GM12878 (cell line): ENCODE data around the gene SLC17A8. TPM values are rescaled to one million over a fixed set of nuclear protein-coding genes. Genes with fewer than 3 reads are reported as not detected.

Experiments
- ATAC-seq: fragments of 200-7000 bp; cut with Tn5 transposase; 3 replicates; pipeline ENCODE4 v1.9.1; 2020; ENCODE audit warnings: mild to moderate bottlenecking, moderate library complexity
- BruUV-seq: library from RNA; stranded (reverse); fragments of 400-500 nt; replicated peaks from 2 replicates; lab custom pipeline; 2021; lab: Mats Ljungman, UMichigan
- CTCF ChIA-PET: fragments of 300-600 bp; sonication (Branson Sonifier 250); formaldehyde crosslinking; extraction: SDS; loops from one replicate; lab custom pipeline; 2021; ENCODE audit warnings: inconsistent platforms; lab: Yijun Ruan, JAX
- POLR2A ChIA-PET: fragments of 350-600 bp; formaldehyde crosslinking; extraction: SDS; loops from one replicate; lab custom pipeline; 2021; ENCODE audit warnings: inconsistent platforms; lab: Charles Lee
- RAD21 ChIA-PET: fragments of 300-600 bp; sonication (Branson Sonifier 250); formaldehyde crosslinking; loops from one replicate; lab custom pipeline; 2023; ENCODE audit warnings: antibody characterized with exemption; ENCODE audit not compliant: unreplicated experiment; lab: Charles Lee
- SMC1A ChIA-PET: fragments of 300-600 bp; sonication (Branson Sonifier 250); formaldehyde crosslinking; loops from one replicate; lab custom pipeline; 2023; ENCODE audit not compliant: unreplicated experiment, uncharacterized antibody; lab: Charles Lee
- DNase-seq: peaks from one replicate; pipeline ENCODE4 v3.0.0-alpha.2; 2011; ENCODE audit warnings: low read depth, low spot score
- FAIRE-seq: peaks from 3 replicates; lab custom pipeline; 2011; peaks lifted over from hg19 to GRCh38; lab: Jason Lieb, UNC
- H2AFZ ChIP-seq: 2 replicates; pipeline ENCODE4 v1.6.0; 2011; ENCODE audit warnings: low read depth, low read length, control low read depth; ENCODE audit not compliant: control insufficient read depth
- H3K27ac ChIP-seq: 2 replicates; pipeline ENCODE4 v1.5.1; 2011; ENCODE audit warnings: control low read depth; ENCODE audit not compliant: control insufficient read depth, insufficient read depth
- H3K27me3 ChIP-seq, 2 experiments: replicated peaks in 1 of 2; 2 replicates each; pipeline versions ENCODE4 v1.6.0 to v1.6.1; 2011; ENCODE audit warnings: low read length in 1 of 2; ENCODE audit not compliant: control insufficient read depth in 2 of 2, insufficient read depth in 2 of 2
- H3K36me3 ChIP-seq, 2 experiments: 2 replicates each; pipeline ENCODE4 v1.5.1; 2011; ENCODE audit warnings: low read length in 1 of 2; ENCODE audit not compliant: control insufficient read depth in 2 of 2, insufficient read depth in 2 of 2
- H3K4me1 ChIP-seq: 2 replicates; pipeline ENCODE4 v1.6.1; 2011; ENCODE audit warnings: mild to moderate bottlenecking, low read length, moderate library complexity, mixed read lengths; ENCODE audit not compliant: control insufficient read depth, insufficient read depth
- H3K4me2 ChIP-seq: 2 replicates; pipeline ENCODE4 v1.6.0; 2011; ENCODE audit warnings: control low read depth; ENCODE audit not compliant: control insufficient read depth, insufficient read depth
- H3K4me3 ChIP-seq: fragments of 200-600 bp; sonication (generic); 2 replicates; pipeline ENCODE4 v1.5.1; 2016
- H3K79me2 ChIP-seq: 2 replicates; pipeline ENCODE4 v1.6.0; 2011; ENCODE audit warnings: low read length; ENCODE audit not compliant: control insufficient read depth, insufficient read depth
- H3K9ac ChIP-seq: 2 replicates; pipeline ENCODE4 v1.8.0; 2011; ENCODE audit warnings: low read length, control low read depth, mixed read lengths; ENCODE audit not compliant: control insufficient read depth, insufficient read depth
- H3K9me3 ChIP-seq: replicated peaks from 3 replicates; pipeline ENCODE4 v1.5.1; 2011; ENCODE audit warnings: mild to moderate bottlenecking, low read length; ENCODE audit not compliant: control insufficient read depth, insufficient read depth
- H4K20me1 ChIP-seq: 2 replicates; pipeline ENCODE4 v1.6.0; 2011; ENCODE audit not compliant: control insufficient read depth, insufficient read depth
- BMI1 ChIP-seq: fragments of 450-650 bp; IDR thresholded peaks from 2 replicates; pipeline ENCODE4 v1.6.1; 2016; ENCODE audit warnings: mild to moderate bottlenecking, moderate library complexity, borderline replicate concordance
- MEF2A ChIP-seq: IDR thresholded peaks from 2 replicates; pipeline ENCODE4 v1.6.1; 2011; ENCODE audit warnings: low read depth, mild to moderate bottlenecking, low read length, moderate library complexity; ENCODE audit not compliant: insufficient read depth
- MEF2B ChIP-seq: fragments of 450-650 bp; IDR thresholded peaks from 2 replicates; pipeline ENCODE4 v1.6.1; 2018; ENCODE audit warnings: mild to moderate bottlenecking, moderate library complexity; ENCODE audit not compliant: partially characterized antibody, poor library complexity, severe bottlenecking
- PAX5 ChIP-seq: IDR thresholded peaks from 2 replicates; pipeline ENCODE4 v1.6.1; 2011; ENCODE audit warnings: low read depth, low read length, borderline replicate concordance
- POU2F2 ChIP-seq: IDR thresholded peaks from 3 replicates; pipeline ENCODE4 v1.6.1; 2011; ENCODE audit warnings: low read depth, mild to moderate bottlenecking, low read length, borderline replicate concordance
- ZNF622 ChIP-seq: fragments of 450-650 bp; IDR thresholded peaks from 2 replicates; pipeline ENCODE4 v1.6.1; 2017; ENCODE audit warnings: mild to moderate bottlenecking, inconsistent platforms
- WGBS: methylation state at CpG from one replicate; pipeline ENCODE4 v1.1.6; 2016; ENCODE audit warnings: low lambda C conversion rate; ENCODE audit not compliant: insufficient replicate concordance, insufficient coverage; ENCODE audit errors: missing lambda C conversion rate; 5-methylcytosine and 5-hydroxymethylcytosine counted together
- in situ Hi-C: fragments of 300-500 bp; cut with MboI; formaldehyde crosslinking; loops from 9 replicates; pipeline ENCODE4 v1.14.3; 2018; ENCODE audit warnings: mixed read lengths
- intact Hi-C: fragments of 100-400 bp; cut with micrococcal nuclease; formaldehyde crosslinking; loops from one replicate; pipeline ENCODE4 v1.14.2; 2022; ENCODE audit not compliant: unreplicated experiment
- polyA plus RNA-seq, 11 experiments: library from polyadenylated mRNA; depleted of rRNA in 4 of 11; unstranded in 6 of 11; stranded (reverse) in 5 of 11; fragments of >200 nt; fragmentation: Nextera tagmentation in 4 of 11; fragmentation: Illumina TruSeq in 1 of 11; extraction: Ambion mirVana in 4 of 11; extraction: Trizol in 1 of 11; gene quantifications; 1 replicate in 1 of 11; 2 replicates in 10 of 11; pipeline versions ENCODE4 v1.2.1 to v1.2.3, GENCODE V29; 2011 to 2016; ENCODE audit warnings: inconsistent platforms in 2 of 11, missing spikeins in 2 of 11, low read depth in 1 of 11
- total RNA-seq, 4 experiments: library from RNA; depleted of rRNA in 3 of 4; stranded (reverse); fragments of >200 nt in 3 of 4; fragmentation: Illumina TruSeq in 1 of 4; extraction: Trizol in 1 of 4; gene quantifications; 2 replicates each; pipeline versions ENCODE4 v1.2.1 to v1.2.3, GENCODE V29; 2013 to 2021
- TF ChIP-seq, protein P1 (sequence below): fragments of 450-650 bp; IDR thresholded peaks from 2 replicates; pipeline ENCODE4 v1.6.1; 2017; ENCODE audit warnings: mild to moderate bottlenecking
- TF ChIP-seq, protein P2 (sequence below): fragments of 450-650 bp; conservative IDR thresholded peaks from 2 replicates; pipeline ENCODE4 v1.6.1; 2017; ENCODE audit warnings: mild to moderate bottlenecking, moderate library complexity
- TF ChIP-seq, protein P3 (sequence below): fragments of 450-650 bp; IDR thresholded peaks from 2 replicates; pipeline ENCODE4 v1.6.1; 2017; ENCODE audit warnings: mild to moderate bottlenecking, moderate library complexity
- TF ChIP-seq, protein P4 (sequence below): fragments of 450-650 bp; IDR thresholded peaks from 2 replicates; pipeline ENCODE4 v1.6.1; 2016; ENCODE audit warnings: mild to moderate bottlenecking, moderate library complexity, borderline replicate concordance

The SLC17A8 gene
- total and polyA plus RNA-seq, 10 of the 15 experiments (the other 5 are each of a cell fraction or from before 2014, with no cell fraction given): 0.18 TPM; not detected in 9

DNA sequence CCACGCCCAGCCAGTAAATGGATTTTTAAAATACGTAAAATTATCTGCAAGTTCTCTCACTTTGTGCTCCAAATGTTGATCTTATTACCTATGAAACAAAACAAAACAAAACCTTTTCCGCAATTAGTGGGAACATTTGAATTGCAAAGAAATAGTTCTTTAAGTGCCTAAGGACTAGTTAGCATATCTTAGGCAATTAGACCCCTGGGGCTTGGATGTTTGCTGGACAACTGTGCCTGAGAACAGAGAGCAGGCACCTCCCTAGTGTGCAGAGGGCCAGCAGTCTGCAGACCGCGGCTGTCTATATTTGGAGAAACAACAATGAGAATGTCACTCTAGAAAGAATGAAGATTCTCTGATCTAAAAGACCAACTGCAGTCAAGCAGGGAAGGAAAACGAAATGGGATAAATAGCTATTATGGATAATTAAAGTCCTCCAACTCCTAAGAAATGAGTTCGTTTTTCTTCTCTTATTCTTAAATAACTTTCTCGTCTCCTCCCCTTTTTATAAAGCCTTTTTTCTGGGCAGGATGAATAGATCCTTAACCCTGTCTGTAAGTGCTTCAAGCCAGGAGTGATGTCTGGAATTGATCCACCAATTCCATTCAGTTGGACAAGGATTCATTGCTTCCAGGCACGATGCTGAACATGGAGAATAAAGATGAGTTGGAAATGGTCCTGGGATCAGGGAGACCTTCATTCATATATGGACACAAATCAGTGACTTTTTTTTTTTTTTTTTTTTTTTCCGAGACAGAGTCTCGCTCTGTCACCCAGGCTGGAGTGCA is 16.2 kb downstream of the SLC17A8 start:
- H3K36me3 ChIP-seq: no peaks in the 10 kb centered on the region
- no peak overlapping the region for H3K4me3 ChIP-seq
- ATAC-seq (no peak), FAIRE-seq (no peak), DNase-seq (no peak)
- no peaks in the 10 kb centered on the region for H3K79me2 ChIP-seq
- H3K4me2 ChIP-seq: no peak overlapping the region
- 32% methylated on average over 9 of the region's 11 CpGs for WGBS
- H3K9me3 ChIP-seq: no peaks in the 10 kb centered on the region
- BruUV-seq: no TSS peak
- no peak overlapping the region for H3K27ac ChIP-seq
- POLR2A ChIA-PET: no interaction called here
- intact Hi-C loops: no loop called here
- H2AFZ ChIP-seq: no peak overlapping the region
- no peaks in the 10 kb centered on the region for H3K4me1 ChIP-seq
- CTCF ChIA-PET: no interaction called here
- no peak overlapping the region for H3K9ac ChIP-seq
- no peaks in the 10 kb centered on the region for H4K20me1 ChIP-seq
- RAD21 ChIA-PET: no interaction called here
- H3K27me3 ChIP-seq: no peaks in the 10 kb centered on the region
- in situ Hi-C loops: no loop called here
- SMC1A ChIA-PET: no interaction called here
- TF ChIP-seq MEF2B (no peak), ZNF622 (no peak), MEF2A (no peak), PAX5 (no peak), BMI1 (no peak), POU2F2 (no peak)
- TF ChIP-seq, protein P1, sequence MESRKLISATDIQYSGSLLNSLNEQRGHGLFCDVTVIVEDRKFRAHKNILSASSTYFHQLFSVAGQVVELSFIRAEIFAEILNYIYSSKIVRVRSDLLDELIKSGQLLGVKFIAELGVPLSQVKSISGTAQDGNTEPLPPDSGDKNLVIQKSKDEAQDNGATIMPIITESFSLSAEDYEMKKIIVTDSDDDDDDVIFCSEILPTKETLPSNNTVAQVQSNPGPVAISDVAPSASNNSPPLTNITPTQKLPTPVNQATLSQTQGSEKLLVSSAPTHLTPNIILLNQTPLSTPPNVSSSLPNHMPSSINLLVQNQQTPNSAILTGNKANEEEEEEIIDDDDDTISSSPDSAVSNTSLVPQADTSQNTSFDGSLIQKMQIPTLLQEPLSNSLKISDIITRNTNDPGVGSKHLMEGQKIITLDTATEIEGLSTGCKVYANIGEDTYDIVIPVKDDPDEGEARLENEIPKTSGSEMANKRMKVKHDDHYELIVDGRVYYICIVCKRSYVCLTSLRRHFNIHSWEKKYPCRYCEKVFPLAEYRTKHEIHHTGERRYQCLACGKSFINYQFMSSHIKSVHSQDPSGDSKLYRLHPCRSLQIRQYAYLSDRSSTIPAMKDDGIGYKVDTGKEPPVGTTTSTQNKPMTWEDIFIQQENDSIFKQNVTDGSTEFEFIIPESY: no peak
- TF ChIP-seq, protein P2, sequence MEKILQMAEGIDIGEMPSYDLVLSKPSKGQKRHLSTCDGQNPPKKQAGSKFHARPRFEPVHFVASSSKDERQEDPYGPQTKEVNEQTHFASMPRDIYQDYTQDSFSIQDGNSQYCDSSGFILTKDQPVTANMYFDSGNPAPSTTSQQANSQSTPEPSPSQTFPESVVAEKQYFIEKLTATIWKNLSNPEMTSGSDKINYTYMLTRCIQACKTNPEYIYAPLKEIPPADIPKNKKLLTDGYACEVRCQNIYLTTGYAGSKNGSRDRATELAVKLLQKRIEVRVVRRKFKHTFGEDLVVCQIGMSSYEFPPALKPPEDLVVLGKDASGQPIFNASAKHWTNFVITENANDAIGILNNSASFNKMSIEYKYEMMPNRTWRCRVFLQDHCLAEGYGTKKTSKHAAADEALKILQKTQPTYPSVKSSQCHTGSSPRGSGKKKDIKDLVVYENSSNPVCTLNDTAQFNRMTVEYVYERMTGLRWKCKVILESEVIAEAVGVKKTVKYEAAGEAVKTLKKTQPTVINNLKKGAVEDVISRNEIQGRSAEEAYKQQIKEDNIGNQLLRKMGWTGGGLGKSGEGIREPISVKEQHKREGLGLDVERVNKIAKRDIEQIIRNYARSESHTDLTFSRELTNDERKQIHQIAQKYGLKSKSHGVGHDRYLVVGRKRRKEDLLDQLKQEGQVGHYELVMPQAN: no peak
- TF ChIP-seq, protein P3, sequence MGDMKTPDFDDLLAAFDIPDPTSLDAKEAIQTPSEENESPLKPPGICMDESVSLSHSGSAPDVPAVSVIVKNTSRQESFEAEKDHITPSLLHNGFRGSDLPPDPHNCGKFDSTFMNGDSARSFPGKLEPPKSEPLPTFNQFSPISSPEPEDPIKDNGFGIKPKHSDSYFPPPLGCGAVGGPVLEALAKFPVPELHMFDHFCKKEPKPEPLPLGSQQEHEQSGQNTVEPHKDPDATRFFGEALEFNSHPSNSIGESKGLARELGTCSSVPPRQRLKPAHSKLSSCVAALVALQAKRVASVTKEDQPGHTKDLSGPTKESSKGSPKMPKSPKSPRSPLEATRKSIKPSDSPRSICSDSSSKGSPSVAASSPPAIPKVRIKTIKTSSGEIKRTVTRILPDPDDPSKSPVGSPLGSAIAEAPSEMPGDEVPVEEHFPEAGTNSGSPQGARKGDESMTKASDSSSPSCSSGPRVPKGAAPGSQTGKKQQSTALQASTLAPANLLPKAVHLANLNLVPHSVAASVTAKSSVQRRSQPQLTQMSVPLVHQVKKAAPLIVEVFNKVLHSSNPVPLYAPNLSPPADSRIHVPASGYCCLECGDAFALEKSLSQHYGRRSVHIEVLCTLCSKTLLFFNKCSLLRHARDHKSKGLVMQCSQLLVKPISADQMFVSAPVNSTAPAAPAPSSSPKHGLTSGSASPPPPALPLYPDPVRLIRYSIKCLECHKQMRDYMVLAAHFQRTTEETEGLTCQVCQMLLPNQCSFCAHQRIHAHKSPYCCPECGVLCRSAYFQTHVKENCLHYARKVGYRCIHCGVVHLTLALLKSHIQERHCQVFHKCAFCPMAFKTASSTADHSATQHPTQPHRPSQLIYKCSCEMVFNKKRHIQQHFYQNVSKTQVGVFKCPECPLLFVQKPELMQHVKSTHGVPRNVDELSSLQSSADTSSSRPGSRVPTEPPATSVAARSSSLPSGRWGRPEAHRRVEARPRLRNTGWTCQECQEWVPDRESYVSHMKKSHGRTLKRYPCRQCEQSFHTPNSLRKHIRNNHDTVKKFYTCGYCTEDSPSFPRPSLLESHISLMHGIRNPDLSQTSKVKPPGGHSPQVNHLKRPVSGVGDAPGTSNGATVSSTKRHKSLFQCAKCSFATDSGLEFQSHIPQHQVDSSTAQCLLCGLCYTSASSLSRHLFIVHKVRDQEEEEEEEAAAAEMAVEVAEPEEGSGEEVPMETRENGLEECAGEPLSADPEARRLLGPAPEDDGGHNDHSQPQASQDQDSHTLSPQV: no peak
- TF ChIP-seq, protein P4, sequence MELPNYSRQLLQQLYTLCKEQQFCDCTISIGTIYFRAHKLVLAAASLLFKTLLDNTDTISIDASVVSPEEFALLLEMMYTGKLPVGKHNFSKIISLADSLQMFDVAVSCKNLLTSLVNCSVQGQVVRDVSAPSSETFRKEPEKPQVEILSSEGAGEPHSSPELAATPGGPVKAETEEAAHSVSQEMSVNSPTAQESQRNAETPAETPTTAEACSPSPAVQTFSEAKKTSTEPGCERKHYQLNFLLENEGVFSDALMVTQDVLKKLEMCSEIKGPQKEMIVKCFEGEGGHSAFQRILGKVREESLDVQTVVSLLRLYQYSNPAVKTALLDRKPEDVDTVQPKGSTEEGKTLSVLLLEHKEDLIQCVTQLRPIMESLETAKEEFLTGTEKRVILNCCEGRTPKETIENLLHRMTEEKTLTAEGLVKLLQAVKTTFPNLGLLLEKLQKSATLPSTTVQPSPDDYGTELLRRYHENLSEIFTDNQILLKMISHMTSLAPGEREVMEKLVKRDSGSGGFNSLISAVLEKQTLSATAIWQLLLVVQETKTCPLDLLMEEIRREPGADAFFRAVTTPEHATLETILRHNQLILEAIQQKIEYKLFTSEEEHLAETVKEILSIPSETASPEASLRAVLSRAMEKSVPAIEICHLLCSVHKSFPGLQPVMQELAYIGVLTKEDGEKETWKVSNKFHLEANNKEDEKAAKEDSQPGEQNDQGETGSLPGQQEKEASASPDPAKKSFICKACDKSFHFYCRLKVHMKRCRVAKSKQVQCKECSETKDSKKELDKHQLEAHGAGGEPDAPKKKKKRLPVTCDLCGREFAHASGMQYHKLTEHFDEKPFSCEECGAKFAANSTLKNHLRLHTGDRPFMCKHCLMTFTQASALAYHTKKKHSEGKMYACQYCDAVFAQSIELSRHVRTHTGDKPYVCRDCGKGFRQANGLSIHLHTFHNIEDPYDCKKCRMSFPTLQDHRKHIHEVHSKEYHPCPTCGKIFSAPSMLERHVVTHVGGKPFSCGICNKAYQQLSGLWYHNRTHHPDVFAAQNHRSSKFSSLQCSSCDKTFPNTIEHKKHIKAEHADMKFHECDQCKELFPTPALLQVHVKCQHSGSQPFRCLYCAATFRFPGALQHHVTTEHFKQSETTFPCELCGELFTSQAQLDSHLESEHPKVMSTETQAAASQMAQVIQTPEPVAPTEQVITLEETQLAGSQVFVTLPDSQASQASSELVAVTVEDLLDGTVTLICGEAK: no peak
